IPS-NIHi11 (cell line): ENCODE data around the gene PTDSS2.
A peak's percentile ranks its signal among the peaks of the same experiment; 100 is the strongest.
"Not testable (repeated sequence)": the region's sequence is repeated elsewhere in the genome, so short reads cannot be mapped to it uniquely, and the experiment has no call there.

Experiments used
- DNase-seq: peaks from one replicate; pipeline ENCODE4 v3.0.0; 2012; ENCODE audit warnings: mixed read lengths, low spot score

PTDSS2 gene

DNA sequence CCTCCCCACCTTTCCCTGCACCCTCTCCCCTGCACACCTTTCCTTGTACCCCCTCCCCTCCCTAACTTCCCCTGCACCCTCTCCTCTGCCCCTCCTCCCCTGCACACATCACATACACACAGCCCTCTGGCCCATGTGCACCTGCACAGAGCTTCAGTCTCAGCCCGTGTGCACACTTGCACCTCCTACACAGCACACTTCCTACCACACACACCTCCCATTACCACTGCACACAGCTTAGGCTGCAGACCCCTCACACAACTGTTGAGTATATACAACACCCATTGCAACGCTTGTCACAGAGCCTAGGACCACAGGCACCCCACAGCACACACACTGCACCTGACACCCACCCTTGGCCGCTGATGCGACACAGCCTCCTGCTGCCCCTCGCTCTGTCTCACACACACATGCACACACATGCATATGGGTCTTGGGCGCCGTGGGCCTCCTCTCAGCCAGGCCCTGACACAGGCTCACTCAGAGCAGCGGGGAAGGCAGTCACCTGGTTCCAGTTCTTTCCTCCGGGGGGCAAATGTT is 35.7 kb upstream of the PTDSS2 start:
- no peak for DNase-seq

DNA sequence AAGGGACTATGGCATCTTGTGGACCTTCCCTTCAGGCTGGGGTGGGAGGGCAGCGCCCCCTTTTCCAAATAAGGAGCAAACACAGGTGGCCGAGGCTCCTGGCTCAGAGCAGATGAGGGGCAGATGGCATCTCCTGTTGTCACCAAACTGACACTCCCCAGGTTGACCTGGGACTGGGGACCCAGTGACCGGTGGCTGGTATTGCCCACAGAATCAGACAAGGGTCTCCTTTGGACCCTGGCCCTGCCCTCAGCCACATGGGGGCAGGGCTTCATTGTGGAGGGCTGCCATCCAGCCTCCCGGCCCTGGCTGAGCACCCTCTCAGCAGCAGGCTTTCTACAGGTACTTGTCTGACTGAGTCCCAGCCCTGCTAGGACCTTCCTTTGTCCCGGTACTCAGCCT is 34.4 kb upstream of the PTDSS2 start:
- no peak for DNase-seq

GRCh38 chr11:416051-416756 is 33.9 kb upstream of the PTDSS2 start:
- DNase-seq: no peak

DNA sequence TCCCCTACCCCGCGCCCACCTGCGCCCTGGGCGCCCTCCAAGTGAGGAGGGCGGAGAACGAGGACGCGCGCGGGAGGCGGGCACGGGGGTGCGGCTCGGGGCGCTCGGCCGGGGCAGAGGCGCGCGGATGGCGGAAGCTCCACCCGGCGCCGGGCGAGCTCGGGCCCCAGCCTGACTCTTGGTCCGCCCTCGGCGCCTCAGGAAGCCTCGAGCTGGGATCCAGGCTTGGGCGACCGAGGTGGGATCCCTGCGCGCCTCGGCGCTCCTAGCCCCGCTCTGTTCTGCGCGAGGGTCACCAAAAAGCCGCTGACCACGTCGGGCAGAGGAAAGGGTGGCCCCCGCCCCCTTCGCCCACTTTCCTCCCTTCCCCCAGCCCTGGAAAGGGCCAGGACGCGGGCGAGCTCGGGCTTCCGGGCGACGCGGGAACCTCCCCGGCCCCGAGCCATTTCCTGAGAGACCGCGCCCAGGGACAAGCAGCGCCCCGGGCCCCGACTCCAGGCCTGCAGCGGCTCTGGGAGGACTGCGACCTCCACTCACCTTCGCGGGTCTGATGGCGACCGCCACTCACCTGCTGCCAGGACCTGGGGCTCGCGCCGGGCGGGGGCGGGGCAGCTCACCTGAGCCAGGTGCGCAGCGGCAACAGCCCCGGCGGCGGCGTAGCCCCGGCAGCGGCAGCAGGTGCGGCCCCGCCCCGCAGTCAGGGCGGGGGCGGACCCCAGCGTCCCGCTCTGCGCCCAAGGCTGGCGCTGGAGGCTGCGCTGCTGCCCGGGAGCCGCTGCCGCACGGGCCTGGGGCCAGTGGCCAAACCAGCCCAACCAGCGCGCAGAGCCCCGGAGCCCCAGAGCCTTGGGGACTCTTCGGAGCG is 33.1 kb upstream of the PTDSS2 start:
- peak; percentile 94 for DNase-seq

DNA sequence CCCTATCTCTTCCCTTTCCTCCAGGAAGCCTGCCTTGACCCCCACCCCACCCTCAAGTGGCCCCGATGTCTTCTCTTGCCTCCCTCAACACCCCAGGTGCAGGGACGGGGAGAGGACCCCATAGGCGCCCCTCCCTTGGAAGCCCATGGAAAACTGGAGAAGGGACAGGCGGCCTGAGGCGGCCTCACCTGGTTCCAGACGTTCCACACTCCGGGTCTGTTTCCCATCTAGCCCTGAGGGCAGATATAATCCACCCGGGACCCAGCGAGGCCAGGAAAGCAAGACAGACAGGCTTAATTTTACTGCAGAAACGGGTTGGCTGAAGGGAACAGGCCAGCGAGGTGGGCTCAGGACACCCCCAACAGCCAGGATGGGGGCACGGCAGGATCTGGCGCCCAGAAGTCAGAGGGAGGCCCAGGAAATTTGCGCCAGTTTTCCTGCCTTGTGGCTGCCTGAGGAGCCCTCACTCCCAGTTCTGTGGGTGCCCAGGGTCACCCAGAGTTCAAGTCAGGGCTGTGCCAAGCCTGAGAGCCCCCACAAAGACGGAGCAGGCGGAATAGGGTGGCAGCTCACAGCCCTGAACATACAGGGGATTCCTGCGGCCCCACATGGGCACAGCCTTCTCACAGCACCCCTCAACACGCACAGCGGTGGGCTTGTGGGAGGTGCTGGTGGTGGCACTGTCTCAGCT is 32.3 kb upstream of the PTDSS2 start:
- DNase-seq: no peak

- DNase-seq: no peak
Measured at GRCh38 chr11:418343-419247, 31.5 kb upstream of the PTDSS2 start.

- DNase-seq: no peak
Measured at GRCh38 chr11:419248-420005, 30.7 kb upstream of the PTDSS2 start.

GRCh38 chr11:420054-420910 is 29.8 kb upstream of the PTDSS2 start:
- DNase-seq: peak; percentile 70

DNA sequence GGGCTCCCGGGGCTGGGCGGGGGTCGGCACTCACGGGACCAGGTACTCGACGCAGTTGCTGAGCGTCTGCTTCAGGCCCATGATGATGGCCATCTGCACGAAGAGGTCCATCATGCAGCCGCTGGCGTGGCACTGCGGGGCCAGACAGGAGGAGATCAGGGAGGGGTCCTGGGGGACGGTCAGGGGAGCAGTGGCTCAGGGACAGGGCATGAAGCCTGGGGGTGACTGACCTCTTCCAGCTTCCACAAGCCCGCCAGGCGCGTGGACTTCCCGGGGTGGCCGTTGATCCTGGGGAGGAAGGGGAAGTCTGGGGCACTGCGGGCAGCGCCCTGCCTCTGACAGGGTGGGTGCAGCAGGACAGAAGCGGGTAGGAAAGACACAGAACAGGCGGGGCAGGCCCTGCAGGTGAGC is 29.2 kb upstream of the PTDSS2 start:
- DNase-seq: no peak

- no peak for DNase-seq
Measured at GRCh38 chr11:422249-422656, 27.8 kb upstream of the PTDSS2 start.

GRCh38 chr11:424232-424631 is 25.8 kb upstream of the PTDSS2 start:
- no peak for DNase-seq

DNA sequence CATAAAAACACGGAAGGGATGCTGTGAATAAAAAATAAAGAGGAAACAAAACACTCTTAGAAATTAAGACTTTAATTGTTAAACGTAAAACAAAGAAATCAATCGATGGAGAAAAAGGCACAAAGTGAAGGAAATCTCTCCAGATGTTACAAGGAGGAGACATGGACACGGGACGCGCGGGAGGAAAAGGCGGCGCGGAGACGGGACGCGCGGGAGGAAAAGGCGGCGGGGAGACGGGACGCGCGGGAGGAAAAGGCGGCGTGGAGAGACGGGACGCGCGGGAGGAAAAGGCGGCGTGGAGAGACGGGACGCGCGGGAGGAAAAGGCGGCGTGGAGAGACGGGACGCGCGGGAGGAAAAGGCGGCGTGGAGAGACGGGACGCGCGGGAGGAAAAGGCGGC is 25.3 kb upstream of the PTDSS2 start:
- not testable (repeated sequence) for DNase-seq

GRCh38 chr11:425301-425700 is 24.8 kb upstream of the PTDSS2 start:
- DNase-seq: no peak

DNA sequence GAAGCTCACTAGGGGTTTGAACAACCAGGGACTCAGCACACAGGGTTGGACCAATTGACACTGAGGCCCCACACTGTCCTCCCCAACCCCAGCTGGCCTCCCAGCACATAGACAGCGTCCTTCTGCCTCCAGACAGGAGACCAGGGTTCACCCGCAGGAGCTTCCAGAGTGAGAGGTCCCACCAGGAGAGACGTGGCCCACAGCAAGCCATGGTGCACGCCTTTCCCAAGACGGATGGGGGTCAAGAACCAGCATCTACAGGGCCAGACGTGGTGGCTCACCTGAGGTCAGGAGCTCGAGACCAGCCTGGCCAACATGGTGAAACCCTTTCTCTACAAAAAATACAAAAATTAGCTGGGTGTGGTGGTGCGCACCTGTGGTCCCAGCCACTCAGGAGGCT is 23.2 kb upstream of the PTDSS2 start:
- DNase-seq: no peak

DNA sequence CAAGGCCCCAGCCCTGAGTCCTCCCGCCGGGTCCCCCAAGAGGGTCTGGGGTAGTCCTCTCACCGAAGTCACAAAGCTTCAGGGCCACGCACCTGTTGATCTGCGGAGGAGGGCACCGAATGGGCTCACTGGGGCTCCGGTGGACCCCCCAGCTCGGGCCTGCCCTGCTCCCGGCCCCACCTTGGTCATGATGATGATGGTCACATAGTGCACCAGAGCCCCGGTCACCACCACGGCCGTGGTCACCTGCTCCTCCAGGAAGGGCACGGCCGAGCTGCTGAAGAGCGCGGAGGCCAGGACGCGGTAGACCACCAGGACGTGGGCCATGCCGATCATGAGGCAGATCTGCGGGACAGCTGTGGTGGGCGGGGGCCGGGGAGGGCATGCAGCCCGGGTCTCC is 21.8 kb upstream of the PTDSS2 start:
- DNase-seq: peak; percentile 12

- no peak for DNase-seq
Measured at GRCh38 chr11:429391-429790, 20.7 kb upstream of the PTDSS2 start.

DNA sequence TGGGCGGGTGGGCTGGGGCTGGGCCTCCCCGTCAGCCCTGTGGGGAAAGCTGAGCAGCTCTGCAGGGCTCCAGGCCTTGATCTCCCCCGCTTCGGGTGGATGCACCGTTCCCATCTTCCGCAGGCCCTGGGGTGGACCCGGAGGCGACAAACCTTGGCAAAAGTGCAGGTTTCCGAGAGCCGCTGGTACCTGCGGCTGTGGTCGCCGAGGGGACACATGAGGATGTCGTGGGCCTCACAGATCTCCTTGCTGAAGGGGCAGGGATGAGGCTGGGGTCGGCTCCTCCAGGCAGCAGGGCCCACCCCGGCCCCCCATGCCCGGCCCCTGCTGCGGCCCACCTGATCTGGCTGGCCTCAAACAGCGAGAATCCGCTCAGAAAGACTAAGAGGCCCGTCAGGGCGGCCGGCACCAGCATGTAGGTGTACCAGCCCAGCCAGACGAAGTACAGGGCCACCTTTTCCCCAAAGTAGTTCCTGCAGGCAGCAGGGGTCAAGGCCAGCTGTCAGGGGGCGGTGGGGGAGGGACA is 20.1 kb upstream of the PTDSS2 start:
- no peak for DNase-seq

DNA sequence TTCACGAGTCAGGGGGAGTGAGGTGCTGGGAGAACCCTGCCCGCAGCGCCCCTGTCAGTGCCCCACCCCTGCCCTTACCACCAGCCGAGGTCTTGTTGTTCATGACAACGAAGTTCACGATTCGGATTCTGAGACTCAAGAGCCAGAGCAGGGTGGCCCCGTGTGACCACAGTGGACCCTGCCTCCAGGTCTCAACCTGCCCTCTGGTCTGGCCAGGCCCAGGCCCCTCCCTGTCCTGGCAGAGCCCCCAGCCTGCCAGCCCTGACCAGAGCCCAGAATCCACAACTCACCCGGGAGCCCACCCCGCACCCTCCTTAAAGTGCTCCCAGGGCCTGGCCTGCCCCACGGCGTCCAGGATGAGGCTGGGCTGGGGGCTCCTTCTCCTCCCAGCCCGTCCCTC is 18.2 kb upstream of the PTDSS2 start:
- peak; percentile 18 for DNase-seq

- DNase-seq: peak; percentile 5
Measured at GRCh38 chr11:432501-433100, 17.5 kb upstream of the PTDSS2 start.
